ENCODE data around the gene TMED1. TPM values are rescaled to one million over a fixed set of nuclear protein-coding genes. Genes with fewer than 3 reads are reported as not detected.
A peak's percentile ranks its signal among the peaks of the same experiment; 100 is the strongest.

The TMED1 gene
- total and polyA plus RNA-seq, 2 of the 13 experiments (the other 11 are each of a cell fraction or from before 2014, with no cell fraction given) = 48.3 to 51.8 TPM

DNA sequence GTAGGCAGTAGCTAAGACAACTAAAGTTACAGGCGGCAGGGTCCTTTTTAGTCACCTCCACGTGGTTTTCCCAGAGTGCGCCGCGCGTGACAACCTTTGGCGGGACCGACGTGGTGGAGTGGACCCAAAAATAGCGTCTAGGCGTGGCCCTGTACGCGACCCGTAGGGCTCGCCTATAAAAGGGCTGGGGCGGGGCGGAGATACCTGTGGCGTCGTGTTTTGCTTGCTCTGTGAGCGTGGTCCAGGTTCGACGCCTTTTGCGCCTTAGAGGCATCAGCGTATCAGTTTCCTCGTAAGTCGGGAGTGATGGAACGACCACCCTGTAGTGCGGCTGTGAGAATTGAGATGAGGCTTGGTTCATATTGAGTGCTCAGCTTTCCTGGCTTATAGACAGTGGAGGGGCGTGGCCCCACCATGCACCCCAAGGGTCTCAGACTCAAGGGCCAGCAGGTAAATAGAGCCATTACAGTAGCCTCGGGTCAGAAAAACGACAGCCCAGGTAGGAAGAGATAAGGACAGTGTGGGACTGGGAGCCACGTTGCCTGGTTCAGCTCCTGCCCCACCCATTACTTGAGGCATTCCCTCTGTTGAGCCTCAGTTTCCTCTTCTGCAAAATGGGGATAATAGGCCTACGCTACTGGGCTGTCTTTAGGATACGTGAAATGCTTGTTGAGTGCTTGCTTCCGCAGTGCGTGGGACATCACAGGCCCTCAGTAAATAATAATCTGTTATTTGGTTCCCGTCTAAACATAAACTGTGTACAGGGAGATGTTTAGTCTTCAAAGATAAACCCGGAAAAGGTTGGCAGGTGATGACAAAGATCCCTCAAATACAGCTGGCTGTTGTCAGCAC lies 693 bp upstream of the TMED1 start (continued):
- TF ChIP-seq EED (CRISPR knock-in tag; IDR thresholded peaks at IDR 0.05) (peak; percentile 48; the same call in 1 of the 2 replicates), ZNF335 (CRISPR knock-in tag; IDR thresholded peaks at IDR 0.05) (peak; percentile 98), NR2C2 (CRISPR knock-in tag; IDR thresholded peaks at IDR 0.05; ENCODE audit: borderline replicate concordance) (peak; percentile 67; the same call in 1 of the 2 replicates), MEF2D (CRISPR knock-in tag; IDR thresholded peaks at IDR 0.05) (peak; percentile 93), KDM4B (CRISPR knock-in tag; IDR thresholded peaks at IDR 0.05) (no peak), ZNF891 (CRISPR knock-in tag; IDR thresholded peaks at IDR 0.05) (peak; percentile 66; the same call in 1 of the 2 replicates), ZMAT3 (CRISPR knock-in tag; conservative IDR thresholded peaks at IDR 0.05) (peak; percentile 65), SRF (IDR thresholded peaks at IDR 0.05; ENCODE audit: low read depth, low read length) (peak; percentile 28; the same call in 1 of the 2 replicates), NFATC3 (CRISPR knock-in tag; IDR thresholded peaks at IDR 0.05) (peak; percentile 96), HOXA3 (CRISPR knock-in tag; IDR thresholded peaks at IDR 0.05) (peak; percentile 77), ZNF253 (CRISPR knock-in tag; IDR thresholded peaks at IDR 0.05; ENCODE audit: borderline replicate concordance) (peak; percentile 93; the same call in 1 of the 2 replicates), KLF16 (CRISPR knock-in tag; IDR thresholded peaks at IDR 0.05) (peak in 1 of 2 experiments; percentile 67; a peak in 2 of 4 replicates), POGZ (CRISPR knock-in tag; IDR thresholded peaks at IDR 0.05) (no peak), BORCS8-MEF2B (CRISPR knock-in tag; IDR thresholded peaks at IDR 0.05) (peak; percentile 78)
- TF ChIP-seq, protein P1, sequence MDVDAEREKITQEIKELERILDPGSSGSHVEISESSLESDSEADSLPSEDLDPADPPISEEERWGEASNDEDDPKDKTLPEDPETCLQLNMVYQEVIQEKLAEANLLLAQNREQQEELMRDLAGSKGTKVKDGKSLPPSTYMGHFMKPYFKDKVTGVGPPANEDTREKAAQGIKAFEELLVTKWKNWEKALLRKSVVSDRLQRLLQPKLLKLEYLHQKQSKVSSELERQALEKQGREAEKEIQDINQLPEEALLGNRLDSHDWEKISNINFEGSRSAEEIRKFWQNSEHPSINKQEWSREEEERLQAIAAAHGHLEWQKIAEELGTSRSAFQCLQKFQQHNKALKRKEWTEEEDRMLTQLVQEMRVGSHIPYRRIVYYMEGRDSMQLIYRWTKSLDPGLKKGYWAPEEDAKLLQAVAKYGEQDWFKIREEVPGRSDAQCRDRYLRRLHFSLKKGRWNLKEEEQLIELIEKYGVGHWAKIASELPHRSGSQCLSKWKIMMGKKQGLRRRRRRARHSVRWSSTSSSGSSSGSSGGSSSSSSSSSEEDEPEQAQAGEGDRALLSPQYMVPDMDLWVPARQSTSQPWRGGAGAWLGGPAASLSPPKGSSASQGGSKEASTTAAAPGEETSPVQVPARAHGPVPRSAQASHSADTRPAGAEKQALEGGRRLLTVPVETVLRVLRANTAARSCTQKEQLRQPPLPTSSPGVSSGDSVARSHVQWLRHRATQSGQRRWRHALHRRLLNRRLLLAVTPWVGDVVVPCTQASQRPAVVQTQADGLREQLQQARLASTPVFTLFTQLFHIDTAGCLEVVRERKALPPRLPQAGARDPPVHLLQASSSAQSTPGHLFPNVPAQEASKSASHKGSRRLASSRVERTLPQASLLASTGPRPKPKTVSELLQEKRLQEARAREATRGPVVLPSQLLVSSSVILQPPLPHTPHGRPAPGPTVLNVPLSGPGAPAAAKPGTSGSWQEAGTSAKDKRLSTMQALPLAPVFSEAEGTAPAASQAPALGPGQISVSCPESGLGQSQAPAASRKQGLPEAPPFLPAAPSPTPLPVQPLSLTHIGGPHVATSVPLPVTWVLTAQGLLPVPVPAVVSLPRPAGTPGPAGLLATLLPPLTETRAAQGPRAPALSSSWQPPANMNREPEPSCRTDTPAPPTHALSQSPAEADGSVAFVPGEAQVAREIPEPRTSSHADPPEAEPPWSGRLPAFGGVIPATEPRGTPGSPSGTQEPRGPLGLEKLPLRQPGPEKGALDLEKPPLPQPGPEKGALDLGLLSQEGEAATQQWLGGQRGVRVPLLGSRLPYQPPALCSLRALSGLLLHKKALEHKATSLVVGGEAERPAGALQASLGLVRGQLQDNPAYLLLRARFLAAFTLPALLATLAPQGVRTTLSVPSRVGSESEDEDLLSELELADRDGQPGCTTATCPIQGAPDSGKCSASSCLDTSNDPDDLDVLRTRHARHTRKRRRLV (CRISPR knock-in tag; IDR thresholded peaks at IDR 0.05) = no peak; the same call in 1 of the 2 replicates
- TF ChIP-seq, protein P2, sequence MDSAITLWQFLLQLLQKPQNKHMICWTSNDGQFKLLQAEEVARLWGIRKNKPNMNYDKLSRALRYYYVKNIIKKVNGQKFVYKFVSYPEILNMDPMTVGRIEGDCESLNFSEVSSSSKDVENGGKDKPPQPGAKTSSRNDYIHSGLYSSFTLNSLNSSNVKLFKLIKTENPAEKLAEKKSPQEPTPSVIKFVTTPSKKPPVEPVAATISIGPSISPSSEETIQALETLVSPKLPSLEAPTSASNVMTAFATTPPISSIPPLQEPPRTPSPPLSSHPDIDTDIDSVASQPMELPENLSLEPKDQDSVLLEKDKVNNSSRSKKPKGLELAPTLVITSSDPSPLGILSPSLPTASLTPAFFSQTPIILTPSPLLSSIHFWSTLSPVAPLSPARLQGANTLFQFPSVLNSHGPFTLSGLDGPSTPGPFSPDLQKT (CRISPR knock-in tag; IDR thresholded peaks at IDR 0.05; ENCODE audit: borderline replicate concordance) = peak; percentile 23; the same call in 1 of the 2 replicates
- TF ChIP-seq, protein P3, sequence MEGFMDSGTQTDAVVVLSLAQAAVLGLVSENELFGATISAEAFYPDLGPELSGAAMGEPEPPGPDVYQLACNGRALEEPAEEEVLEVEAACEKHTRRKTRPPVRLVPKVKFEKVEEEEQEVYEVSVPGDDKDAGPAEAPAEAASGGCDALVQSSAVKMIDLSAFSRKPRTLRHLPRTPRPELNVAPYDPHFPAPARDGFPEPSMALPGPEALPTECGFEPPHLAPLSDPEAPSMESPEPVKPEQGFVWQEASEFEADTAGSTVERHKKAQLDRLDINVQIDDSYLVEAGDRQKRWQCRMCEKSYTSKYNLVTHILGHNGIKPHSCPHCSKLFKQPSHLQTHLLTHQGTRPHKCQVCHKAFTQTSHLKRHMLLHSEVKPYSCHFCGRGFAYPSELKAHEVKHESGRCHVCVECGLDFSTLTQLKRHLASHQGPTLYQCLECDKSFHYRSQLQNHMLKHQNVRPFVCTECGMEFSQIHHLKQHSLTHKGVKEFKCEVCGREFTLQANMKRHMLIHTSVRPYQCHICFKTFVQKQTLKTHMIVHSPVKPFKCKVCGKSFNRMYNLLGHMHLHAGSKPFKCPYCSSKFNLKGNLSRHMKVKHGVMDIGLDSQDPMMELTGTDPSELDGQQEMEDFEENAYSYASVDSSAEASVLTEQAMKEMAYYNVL (CRISPR knock-in tag; IDR thresholded peaks at IDR 0.05; ENCODE audit: borderline replicate concordance) = no peak
- TF ChIP-seq, protein P4, sequence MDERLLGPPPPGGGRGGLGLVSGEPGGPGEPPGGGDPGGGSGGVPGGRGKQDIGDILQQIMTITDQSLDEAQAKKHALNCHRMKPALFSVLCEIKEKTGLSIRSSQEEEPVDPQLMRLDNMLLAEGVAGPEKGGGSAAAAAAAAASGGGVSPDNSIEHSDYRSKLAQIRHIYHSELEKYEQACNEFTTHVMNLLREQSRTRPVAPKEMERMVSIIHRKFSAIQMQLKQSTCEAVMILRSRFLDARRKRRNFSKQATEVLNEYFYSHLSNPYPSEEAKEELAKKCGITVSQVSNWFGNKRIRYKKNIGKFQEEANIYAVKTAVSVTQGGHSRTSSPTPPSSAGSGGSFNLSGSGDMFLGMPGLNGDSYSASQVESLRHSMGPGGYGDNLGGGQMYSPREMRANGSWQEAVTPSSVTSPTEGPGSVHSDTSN (CRISPR knock-in tag; IDR thresholded peaks at IDR 0.05) = no peak
- TF ChIP-seq, protein P5, sequence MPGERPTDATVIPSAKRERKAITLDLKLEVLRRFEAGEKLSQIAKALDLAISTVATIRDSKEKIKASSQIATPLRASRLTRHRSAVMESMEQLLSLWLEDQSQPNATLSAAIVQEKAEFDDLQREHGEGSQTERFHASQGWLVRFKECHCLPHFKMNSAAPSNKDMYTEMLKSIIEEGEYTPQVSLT (CRISPR knock-in tag; IDR thresholded peaks at IDR 0.05; ENCODE audit: borderline replicate concordance, low read depth) = 0 out of 2 replicates have a peak, but pooled peaks have one; percentile 83
